SK-N-SH (cell line): ENCODE results near the gene MFSD2B. TPM values are rescaled to one million over a fixed set of nuclear protein-coding genes. Genes with fewer than 3 reads are reported as not detected.

Experiments
- CTCF ChIA-PET: fragments of 300-600, 350-600 bp; formaldehyde crosslinking; extraction: SDS; loops from one replicate; lab custom pipeline; 2021; lab: Yijun Ruan, JAX
- POLR2A ChIA-PET: fragments of 350-600 bp; sonication (Branson Sonifier 250); formaldehyde crosslinking; extraction: SDS; loops from one replicate; lab custom pipeline; 2020; ENCODE audit warnings: antibody characterized with exemption, inconsistent platforms; lab: Yijun Ruan, JAX
- DNase-seq: peaks from one replicate; pipeline ENCODE4 v3.0.0; 2012
- H2AFZ ChIP-seq: fragments of 200-600 bp; sonication (generic); 2 replicates; pipeline ENCODE4 v1.8.1; 2016; ENCODE audit warnings: antibody characterized with exemption, mild to moderate bottlenecking, low read depth
- H3F3A ChIP-seq: fragments of 200-600 bp; sonication (generic); replicated peaks from 2 replicates; pipeline ENCODE3; 2016; ENCODE audit warnings: antibody characterized with exemption, mild to moderate bottlenecking; ENCODE audit not compliant: insufficient read depth
- H3K27ac ChIP-seq, 2 experiments: fragments of 200-500 bp in 1 of 2; fragments of 200-600 bp in 1 of 2; sonication (Bioruptor generic) in 1 of 2; sonication (generic), shearing (Covaris generic) in 1 of 2; 2 replicates each; pipeline versions ENCODE4 v1.5.1 to v1.6.1; 2014 to 2016; ENCODE audit warnings: low read depth in 2 of 2, inconsistent platforms in 1 of 2, low read length in 1 of 2, mild to moderate bottlenecking in 1 of 2, mixed read lengths in 1 of 2
- H3K27me3 ChIP-seq: fragments of 200-600 bp; sonication (generic), shearing (Covaris generic); 2 replicates; pipeline ENCODE4 v1.6.1; 2016; ENCODE audit warnings: mixed run types; ENCODE audit not compliant: insufficient read depth
- H3K36me3 ChIP-seq, 2 experiments: fragments of 200-500 bp in 1 of 2; fragments of 200-600 bp in 1 of 2; sonication (Bioruptor generic) in 1 of 2; sonication (generic) in 1 of 2; replicated peaks in 1 of 2; 2 replicates each; pipeline versions ENCODE3 to v1.5.1; 2014 to 2016; ENCODE audit warnings: low read length in 1 of 2, mild to moderate bottlenecking in 1 of 2; ENCODE audit not compliant: insufficient read depth in 2 of 2, control insufficient read depth in 1 of 2
- H3K4me1 ChIP-seq, 2 experiments: fragments of 200-500 bp in 1 of 2; fragments of 200-600 bp in 1 of 2; sonication (Bioruptor generic) in 1 of 2; sonication (generic), shearing (Covaris generic) in 1 of 2; 2 replicates each; pipeline versions ENCODE4 v1.5.1 to v1.6.1; 2014 to 2016; ENCODE audit warnings: low read depth in 1 of 2, low read length in 1 of 2, mixed run types in 1 of 2; ENCODE audit not compliant: insufficient read depth in 2 of 2, control insufficient read depth in 1 of 2
- H3K4me2 ChIP-seq: fragments of 200-600 bp; sonication (generic), shearing (Covaris generic); 2 replicates; pipeline ENCODE4 v1.6.1; 2017; ENCODE audit warnings: mixed run types
- H3K4me3 ChIP-seq, 2 experiments: fragments of 200-500 bp in 1 of 2; fragments of 200-600 bp in 1 of 2; sonication (Bioruptor generic) in 1 of 2; sonication (generic), shearing (Covaris generic) in 1 of 2; 2 replicates each; pipeline versions ENCODE4 v1.5.1 to v1.8.1; 2014 to 2016; ENCODE audit warnings: low read depth in 2 of 2, inconsistent platforms in 1 of 2, low read length in 1 of 2, mild to moderate bottlenecking in 1 of 2, mixed read lengths in 1 of 2, moderate library complexity in 1 of 2
- H3K79me2 ChIP-seq: fragments of 200-600 bp; sonication (generic); 2 replicates; pipeline ENCODE4 v1.8.1; 2017; ENCODE audit warnings: mild to moderate bottlenecking; ENCODE audit not compliant: insufficient read depth
- H3K9ac ChIP-seq: fragments of 200-600 bp; sonication (generic); 2 replicates; pipeline ENCODE4 v1.6.1; 2017; ENCODE audit warnings: mixed run types
- H3K9me2 ChIP-seq: fragments of 200-600 bp; sonication (generic); 2 replicates; pipeline ENCODE4 v1.6.1; 2017; ENCODE audit warnings: mixed run types
- H3K9me3 ChIP-seq: fragments of 200-600 bp; sonication (generic); 2 replicates; pipeline ENCODE4 v1.6.1; 2017; ENCODE audit warnings: mixed run types, mild to moderate bottlenecking, moderate library complexity
- H4K20me1 ChIP-seq: fragments of 200-600 bp; sonication (generic); 2 replicates; pipeline ENCODE4 v1.6.1; 2017; ENCODE audit warnings: mild to moderate bottlenecking, mixed run types; ENCODE audit not compliant: insufficient read depth
- EP300 ChIP-seq, 2 experiments: IDR thresholded peaks; 2 replicates each; pipeline versions ENCODE4 v1.4.0 to v1.6.1; 2012; ENCODE audit warnings: borderline replicate concordance in 1 of 2, low read depth in 1 of 2, low read length in 1 of 2
- IRF3 ChIP-seq: fragments of 150-350 bp; IDR thresholded peaks from 2 replicates; pipeline ENCODE4 v1.6.1; 2016; ENCODE audit warnings: mild to moderate bottlenecking, low read depth, low read length
- MXI1 ChIP-seq: IDR thresholded peaks from 2 replicates; pipeline ENCODE4 v1.6.1; 2012; ENCODE audit warnings: mild to moderate bottlenecking, low read depth, low read length, improper control_type of control experiment
- NFIC ChIP-seq: IDR thresholded peaks from 2 replicates; pipeline ENCODE4 v1.4.0; 2012; ENCODE audit warnings: borderline replicate concordance
- RCOR1 ChIP-seq: fragments of 150-350 bp; IDR thresholded peaks from 2 replicates; pipeline ENCODE4 v1.6.1; 2017; ENCODE audit warnings: antibody characterized with exemption, low read length
- RFX5 ChIP-seq: IDR thresholded peaks from 2 replicates; pipeline ENCODE4 v1.6.1; 2012; ENCODE audit warnings: mild to moderate bottlenecking, improper control_type of control experiment, low read length
- RXRA ChIP-seq: IDR thresholded peaks from 2 replicates; pipeline ENCODE4 v1.4.0; 2012; ENCODE audit warnings: low read depth, mild to moderate bottlenecking, borderline replicate concordance
- YY1 ChIP-seq: IDR thresholded peaks from 2 replicates; pipeline ENCODE4 v1.4.0; 2012; ENCODE audit warnings: low read depth, mild to moderate bottlenecking
- WGBS: methylation state at CpG from one replicate; pipeline ENCODE4 v1.1.6; 2017; ENCODE audit warnings: low lambda C conversion rate; 5-methylcytosine and 5-hydroxymethylcytosine counted together
- polyA plus RNA-seq, 3 experiments: library from polyadenylated mRNA; depleted of rRNA; stranded (reverse); fragments of >200 nt; gene quantifications; 2 replicates each; pipeline ENCODE4 v1.2.3, GENCODE V29; 2012
- TF ChIP-seq, protein P1 (sequence below): fragments of 200-600 bp; sonication (generic); IDR thresholded peaks from 2 replicates; pipeline ENCODE4 v1.6.1; 2017; ENCODE audit warnings: antibody characterized with exemption, mild to moderate bottlenecking, moderate library complexity

The MFSD2B gene
- polyA plus RNA-seq, 1 of the 3 experiments (the other 2 are of a cell fraction): not detected

GRCh38 chr2:24022324-24022974 lies 12.6 kb downstream of the MFSD2B start:
- no peaks in the 10 kb centered on the region for H4K20me1 ChIP-seq
- TF ChIP-seq RCOR1: no peak
- TF ChIP-seq, protein P1, sequence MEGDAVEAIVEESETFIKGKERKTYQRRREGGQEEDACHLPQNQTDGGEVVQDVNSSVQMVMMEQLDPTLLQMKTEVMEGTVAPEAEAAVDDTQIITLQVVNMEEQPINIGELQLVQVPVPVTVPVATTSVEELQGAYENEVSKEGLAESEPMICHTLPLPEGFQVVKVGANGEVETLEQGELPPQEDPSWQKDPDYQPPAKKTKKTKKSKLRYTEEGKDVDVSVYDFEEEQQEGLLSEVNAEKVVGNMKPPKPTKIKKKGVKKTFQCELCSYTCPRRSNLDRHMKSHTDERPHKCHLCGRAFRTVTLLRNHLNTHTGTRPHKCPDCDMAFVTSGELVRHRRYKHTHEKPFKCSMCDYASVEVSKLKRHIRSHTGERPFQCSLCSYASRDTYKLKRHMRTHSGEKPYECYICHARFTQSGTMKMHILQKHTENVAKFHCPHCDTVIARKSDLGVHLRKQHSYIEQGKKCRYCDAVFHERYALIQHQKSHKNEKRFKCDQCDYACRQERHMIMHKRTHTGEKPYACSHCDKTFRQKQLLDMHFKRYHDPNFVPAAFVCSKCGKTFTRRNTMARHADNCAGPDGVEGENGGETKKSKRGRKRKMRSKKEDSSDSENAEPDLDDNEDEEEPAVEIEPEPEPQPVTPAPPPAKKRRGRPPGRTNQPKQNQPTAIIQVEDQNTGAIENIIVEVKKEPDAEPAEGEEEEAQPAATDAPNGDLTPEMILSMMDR: no peak
- no peak for TF ChIP-seq MXI1
- no peak for TF ChIP-seq NFIC
- no peak for TF ChIP-seq EP300 (IDR thresholded peaks at IDR 0.05; ENCODE audit: borderline replicate concordance in 1 of 2, low read depth in 1 of 2, low read length in 1 of 2)
- TF ChIP-seq, all 33 proteins: peak for 0
- Histone ChIP-seq H2AFZ (no peak overlapping the region), H3K4me2 (no peak overlapping the region), H3K9me2 (no peaks in the 10 kb centered on the region), H3K36me3 (peaks cover 0 to 10% of the 10 kb centered on the region in 2 experiments), H3K27me3 (no peaks in the 10 kb centered on the region), H3K4me3 (no peak overlapping the region), H3K27ac (no peak overlapping the region), H3F3A (no peaks in the 10 kb centered on the region), H3K9me3 (no peaks in the 10 kb centered on the region), H3K79me2 (no peaks in the 10 kb centered on the region), H3K9ac (no peak overlapping the region), H3K4me1 (no peaks in the 10 kb centered on the region)
- no peak for DNase-seq
- ChIA-PET CTCF (interaction anchor here (0.8 kb wide), 1 partner anchor 13 kb away, joined by 3 read pairs; the partner anchor contains the start of gene MFSD2B), POLR2A (no interaction called here)
- 97% methylated on average over 14 of the region's 14 CpGs for WGBS

- H3F3A ChIP-seq: no peaks in the 10 kb centered on the region
- H3K9me3 ChIP-seq: no peaks in the 10 kb centered on the region
- ChIA-PET POLR2A (no interaction called here), CTCF (no interaction called here)
- H3K9ac ChIP-seq: no peak overlapping the region
- no peaks in the 10 kb centered on the region for H4K20me1 ChIP-seq
- no peak for DNase-seq
- no peaks in the 10 kb centered on the region for H3K4me1 ChIP-seq
- H3K36me3 ChIP-seq: peaks cover 0 to 10% of the 10 kb centered on the region in 2 experiments
- no peak overlapping the region for H3K4me2 ChIP-seq
- no peaks in the 10 kb centered on the region for H3K9me2 ChIP-seq
- peaks cover 3% of the 10 kb centered on the region; the same call in 1 of the 2 replicates for H3K79me2 ChIP-seq
- H2AFZ ChIP-seq: no peak overlapping the region
- H3K27me3 ChIP-seq: no peaks in the 10 kb centered on the region
- TF ChIP-seq YY1 (no peak), RXRA (no peak), RFX5 (no peak), IRF3 (no peak)
- H3K4me3 ChIP-seq: no peak overlapping the region
- no peak overlapping the region for H3K27ac ChIP-seq
- 94% methylated on average over 14 of the region's 16 CpGs for WGBS
Observed at GRCh38 chr2:24022975-24023575, 13.2 kb downstream of the MFSD2B start.
